Stimulated activated naive B cell treated with anti-CD40 and anti-IgM and Interleukin-4, amounts not matched to agents 10 μg/mL and 1 μg/mL and 100 μg/mL, for 72 hours (primary cell): ENCODE results near the gene SPINK8.
A peak's percentile ranks its signal among the peaks of the same experiment; 100 is the strongest.

ENCODE experiments used
- ATAC-seq, 2 donors: fragments of 150-1000 bp; cut with Tn5 transposase; replicated peaks; 2 replicates each; pipeline ENCODE4 v1.10.0; 2021; ENCODE audit warnings: moderate library complexity in 1 of 2
- DNase-seq: peaks from one replicate; pipeline ENCODE4 v3.0.0; 2021
- H3K27ac Mint-ChIP-seq: one replicate; pipeline ENCODE4 v1.8.0; 2022; ENCODE audit warnings: mild to moderate bottlenecking, mixed read lengths
- H3K27me3 Mint-ChIP-seq, 2 donors: one replicate each; pipeline ENCODE4 v1.8.0; 2022; ENCODE audit warnings: mixed read lengths in 2 of 2
- H3K36me3 Mint-ChIP-seq, 2 donors: one replicate each; pipeline ENCODE4 v1.8.0; 2022; ENCODE audit warnings: mixed read lengths in 2 of 2, mild to moderate bottlenecking in 1 of 2
- H3K4me1 Mint-ChIP-seq, 2 donors: one replicate each; pipeline ENCODE4 v1.8.0; 2022; ENCODE audit warnings: mixed read lengths in 2 of 2, mild to moderate bottlenecking in 1 of 2
- H3K4me3 Mint-ChIP-seq, 2 donors: one replicate each; pipeline ENCODE4 v1.8.0; 2022; ENCODE audit warnings: mild to moderate bottlenecking in 2 of 2, mixed read lengths in 2 of 2, moderate library complexity in 1 of 2
- H3K9me3 Mint-ChIP-seq, 2 donors: one replicate each; pipeline ENCODE4 v1.8.0; 2022; ENCODE audit warnings: mixed read lengths in 2 of 2, mild to moderate bottlenecking in 1 of 2

The SPINK8 gene

DNA sequence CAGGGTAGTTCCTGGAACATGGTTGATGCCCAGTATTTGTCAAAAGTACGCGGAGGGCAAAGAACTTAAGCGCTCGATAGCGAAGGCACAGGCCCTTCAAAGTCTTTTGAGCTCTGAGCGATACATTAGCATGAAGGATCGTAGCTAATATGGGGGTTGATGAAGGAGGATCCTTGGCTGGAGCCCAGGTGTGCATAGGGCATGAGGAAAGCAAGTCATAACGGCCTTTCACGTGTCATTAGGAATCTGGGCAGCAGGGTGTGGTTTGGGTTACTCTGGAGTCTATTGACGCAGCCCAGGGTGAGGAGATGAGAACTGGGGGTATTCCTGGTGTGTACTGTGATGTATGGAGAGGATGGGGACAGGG lies 31.7 kb downstream of the SPINK8 start:
- Mint-ChIP-seq H3K27me3 (no peaks in the 10 kb centered on the region), H3K27ac (peak overlapping the region; percentile 94), H3K9me3 (no peaks in the 10 kb centered on the region), H3K4me3 (peak overlapping the region; percentile 99 to 100), H3K36me3 (peaks cover 9 to 28% of the 10 kb centered on the region in 2 donors), H3K4me1 (peaks cover 29 to 45% of the 10 kb centered on the region in 2 donors)
- peak; percentile 24 to 41 for ATAC-seq
- DNase-seq: peak; percentile 41

- H3K27ac Mint-ChIP-seq: peak within 1 kb of the TSS; percentile 100
Measured at GRCh38 chr3:48301020-48301799, 32.3 kb downstream of the SPINK8 start, which contains the start of gene NME6. Gene NME6, minus strand, starts transcription at chr3:48301367.

DNA sequence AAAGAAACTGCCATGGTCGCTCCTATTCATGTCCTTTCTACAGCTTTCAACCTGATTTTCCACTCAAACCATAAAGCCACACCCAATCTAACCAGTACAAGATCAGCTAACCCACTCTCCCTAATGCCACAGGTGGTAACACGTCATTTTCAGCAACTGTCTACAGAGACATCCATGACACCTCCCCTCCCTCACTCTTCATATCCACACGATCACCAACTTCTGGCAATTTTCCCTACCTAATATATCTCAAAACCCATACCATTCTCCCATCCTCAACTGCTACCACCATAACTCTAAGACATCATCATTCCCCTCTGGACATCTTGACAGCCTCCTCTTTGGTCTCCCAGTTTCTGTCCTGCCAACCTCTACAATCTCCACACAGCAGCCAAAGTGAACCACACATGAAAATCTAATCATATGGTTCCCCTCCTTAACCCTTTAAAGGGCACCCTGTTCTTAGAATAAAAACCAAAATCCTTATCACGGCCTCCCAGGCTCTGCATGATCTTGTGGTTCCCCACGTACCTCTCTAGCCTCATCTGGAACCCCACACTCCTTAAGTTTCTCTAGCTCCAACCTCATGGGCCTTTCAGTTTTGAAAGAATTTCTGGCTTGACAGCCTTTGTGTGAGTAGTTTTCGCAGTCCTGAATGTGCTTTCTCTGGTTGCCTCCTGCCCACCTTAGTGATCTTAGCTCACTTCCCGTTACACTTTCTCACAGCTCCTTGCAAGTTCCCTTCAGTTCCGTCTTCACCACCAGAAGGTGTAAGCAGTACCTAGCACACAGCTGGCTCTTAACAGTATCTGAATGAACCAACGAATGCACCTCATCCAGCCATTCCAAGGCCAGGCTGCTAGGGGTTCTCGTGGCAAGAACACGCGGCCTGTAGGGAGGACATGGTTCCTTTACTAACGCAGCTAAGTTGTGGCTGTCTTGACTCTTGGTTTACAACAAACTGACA lies 33.4 kb downstream of the SPINK8 start:
- peaks cover 12 to 36% of the 10 kb centered on the region in 2 donors for H3K36me3 Mint-ChIP-seq
- peak; percentile 50 for DNase-seq
- peak; percentile 63 to 66 for ATAC-seq

More at GRCh38 chr3:48301020-48301799, 32.3 kb downstream of the SPINK8 start, which contains the start of gene NME6:
- peak within 1 kb of the TSS; percentile 99 to 100 for H3K4me3 Mint-ChIP-seq
- no peaks in the 10 kb centered on the region for H3K27me3 Mint-ChIP-seq
- no peaks in the 10 kb centered on the region for H3K9me3 Mint-ChIP-seq
- ATAC-seq (peak; percentile 77 to 89), DNase-seq (peak; percentile 95)
- peaks cover 12 to 34% of the 10 kb centered on the region in 2 donors for H3K36me3 Mint-ChIP-seq
- peaks cover 28 to 41% of the 10 kb centered on the region in 2 donors for H3K4me1 Mint-ChIP-seq

GRCh38 chr3:48297111-48297810 lies 36.2 kb downstream of the SPINK8 start:
- no peak for ATAC-seq
- Mint-ChIP-seq H3K36me3 (peaks cover 11 to 49% of the 10 kb centered on the region in 2 donors), H3K4me3 (no peak overlapping the region)

More for the DNA sequence above, 33.4 kb downstream of the SPINK8 start:
- Mint-ChIP-seq H3K4me1 (peaks cover 28 to 41% of the 10 kb centered on the region in 2 donors), H3K27me3 (no peaks in the 10 kb centered on the region), H3K4me3 (peak overlapping the region; percentile 99 to 100), H3K9me3 (no peaks in the 10 kb centered on the region), H3K27ac (peak overlapping the region; percentile 100)

DNA sequence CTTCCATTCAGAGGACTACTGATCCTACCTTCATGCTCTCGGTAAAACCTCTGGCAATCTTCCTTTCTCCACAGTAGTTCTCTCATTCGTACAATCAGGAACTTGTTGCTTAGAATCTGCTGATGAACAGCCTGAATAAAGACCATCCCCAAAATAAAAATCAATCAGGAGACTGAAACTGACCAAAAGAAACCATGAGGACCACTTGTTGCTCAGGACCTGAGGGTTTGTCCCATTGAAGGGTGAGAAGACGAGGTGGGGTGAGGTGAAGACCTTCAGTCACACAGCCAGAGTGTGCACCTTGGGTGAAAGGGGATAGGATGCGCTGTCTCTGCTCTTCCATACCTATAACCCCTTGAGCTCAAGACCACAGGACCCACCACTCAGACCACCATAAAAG lies 36.8 kb downstream of the SPINK8 start:
- Mint-ChIP-seq H3K27me3 (no peaks in the 10 kb centered on the region), H3K27ac (no peak overlapping the region), H3K4me3 (no peak overlapping the region), H3K9me3 (no peaks in the 10 kb centered on the region), H3K4me1 (peaks cover 19 to 25% of the 10 kb centered on the region in 2 donors), H3K36me3 (peaks cover 15 to 51% of the 10 kb centered on the region in 2 donors)
- DNase-seq (no peak), ATAC-seq (no peak)

More at GRCh38 chr3:48297111-48297810, 36.2 kb downstream of the SPINK8 start:
- H3K27me3 Mint-ChIP-seq: no peaks in the 10 kb centered on the region
- peaks cover 23 to 31% of the 10 kb centered on the region in 2 donors for H3K4me1 Mint-ChIP-seq
- H3K27ac Mint-ChIP-seq: no peak overlapping the region
- DNase-seq: no peak
- H3K9me3 Mint-ChIP-seq: no peaks in the 10 kb centered on the region

DNA sequence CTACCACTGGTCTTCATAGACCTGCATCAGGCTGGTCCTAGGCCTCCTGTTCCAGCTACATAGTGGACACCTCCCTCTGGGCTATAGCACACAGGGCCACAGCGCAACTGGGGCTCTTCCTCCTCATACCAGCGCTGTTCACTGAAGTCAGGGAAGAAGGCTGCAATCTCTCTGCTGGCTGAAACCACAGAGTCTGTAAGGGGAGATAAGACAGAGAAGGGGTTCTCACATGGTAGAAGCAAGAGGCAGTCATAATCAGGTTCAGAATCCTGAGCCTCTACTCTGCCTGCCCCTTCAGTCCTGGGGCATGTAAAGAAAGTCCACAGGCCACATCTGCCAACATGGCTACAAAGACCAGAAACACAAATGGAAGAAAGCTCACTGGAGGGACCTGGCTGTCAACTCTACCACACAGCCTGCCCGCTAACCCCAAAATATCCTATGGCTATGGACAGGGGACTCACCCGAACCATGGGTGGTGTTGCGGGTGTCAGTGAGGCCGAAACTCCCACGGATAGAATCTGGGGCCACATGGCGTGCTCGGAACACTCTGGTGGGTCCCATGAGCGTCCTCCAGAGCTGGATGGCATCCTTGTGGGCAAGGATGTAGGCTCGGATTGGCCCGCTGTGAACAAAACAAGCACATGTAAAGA lies 38.7 kb downstream of the SPINK8 start:
- no peaks in the 10 kb centered on the region for H3K27me3 Mint-ChIP-seq
- DNase-seq (no peak), ATAC-seq (no peak)
- H3K9me3 Mint-ChIP-seq: peaks cover 0 to 2% of the 10 kb centered on the region in 2 donors
- peaks cover 15 to 53% of the 10 kb centered on the region in 2 donors for H3K36me3 Mint-ChIP-seq
- H3K4me3 Mint-ChIP-seq: no peak overlapping the region
- H3K4me1 Mint-ChIP-seq: peaks cover 12 to 16% of the 10 kb centered on the region in 2 donors
- H3K27ac Mint-ChIP-seq: no peak overlapping the region

DNA sequence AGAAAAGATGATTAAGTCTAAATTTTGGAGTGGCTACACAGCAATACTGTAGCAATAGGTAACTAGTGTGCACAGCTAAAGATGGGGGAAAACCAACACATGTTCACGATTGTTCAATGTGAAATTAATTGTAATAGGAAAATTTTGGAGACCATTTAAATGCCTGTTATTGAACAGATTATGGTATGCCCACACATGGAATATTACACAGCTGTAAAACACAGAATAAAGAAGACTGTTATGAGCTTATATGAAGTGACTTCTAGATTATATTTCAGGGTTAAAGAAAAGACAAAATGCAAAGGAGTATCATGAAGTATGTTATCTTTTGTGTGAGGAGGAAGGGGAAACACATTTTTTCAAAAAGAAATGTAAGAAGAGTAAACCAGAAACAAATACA lies 43.8 kb downstream of the SPINK8 start:
- Mint-ChIP-seq H3K4me1 (peaks cover 0 to 2% of the 10 kb centered on the region in 2 donors), H3K4me3 (no peak overlapping the region), H3K27me3 (no peaks in the 10 kb centered on the region), H3K9me3 (peaks cover 0 to 4% of the 10 kb centered on the region in 2 donors), H3K27ac (no peak overlapping the region), H3K36me3 (peaks cover 27 to 48% of the 10 kb centered on the region in 2 donors)
- ATAC-seq (no peak), DNase-seq (no peak)

DNA sequence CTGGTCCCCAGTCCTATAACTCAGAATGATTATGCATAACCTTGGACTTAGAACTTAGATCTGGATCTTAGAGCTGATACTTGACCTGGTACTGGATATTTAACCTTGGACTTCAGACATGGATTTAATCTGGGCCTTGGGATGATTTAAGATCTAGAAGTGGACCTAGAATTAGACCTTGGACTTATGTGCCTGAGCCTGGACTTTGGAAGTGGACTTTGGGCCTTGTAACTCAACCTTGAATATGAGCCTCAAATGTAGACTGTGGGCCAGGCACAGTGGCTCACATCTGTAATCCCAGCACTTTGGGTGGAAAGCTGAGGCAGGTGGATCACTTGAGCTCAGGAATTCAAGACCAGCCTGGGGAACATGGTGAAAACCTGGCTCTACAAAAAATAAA lies 46.4 kb downstream of the SPINK8 start:
- no peak for DNase-seq
- no peak overlapping the region for H3K4me3 Mint-ChIP-seq
- H3K36me3 Mint-ChIP-seq: peaks cover 24 to 42% of the 10 kb centered on the region in 2 donors
- peaks cover 0 to 2% of the 10 kb centered on the region in 2 donors for H3K4me1 Mint-ChIP-seq
- no peak overlapping the region for H3K27ac Mint-ChIP-seq
- H3K27me3 Mint-ChIP-seq: no peaks in the 10 kb centered on the region
- peaks cover 2 to 9% of the 10 kb centered on the region in 2 donors for H3K9me3 Mint-ChIP-seq
- ATAC-seq: no peak

DNA sequence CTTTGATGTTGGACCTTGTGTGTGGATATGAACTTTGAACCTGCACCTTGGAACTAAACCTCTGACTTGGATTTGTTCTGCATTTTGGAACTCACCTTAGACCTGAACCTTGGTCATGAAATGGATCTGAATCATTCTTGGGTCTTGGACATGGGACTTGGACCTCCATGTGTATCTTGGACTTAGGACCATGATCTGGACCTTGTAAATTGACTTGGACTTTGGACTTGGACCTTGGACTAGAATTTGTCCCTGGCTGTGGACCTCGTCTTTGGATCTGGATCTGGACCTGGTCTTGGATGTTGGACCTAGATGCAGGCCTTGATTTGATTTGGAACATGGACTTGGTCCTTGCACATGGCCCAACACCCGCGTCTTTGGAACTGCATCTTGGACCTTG lies 47.2 kb downstream of the SPINK8 start:
- Mint-ChIP-seq H3K4me1 (peaks cover 0 to 2% of the 10 kb centered on the region in 2 donors), H3K27me3 (no peaks in the 10 kb centered on the region), H3K36me3 (peaks cover 20 to 38% of the 10 kb centered on the region in 2 donors), H3K9me3 (peaks cover 2 to 9% of the 10 kb centered on the region in 2 donors), H3K4me3 (no peak overlapping the region), H3K27ac (no peak overlapping the region)
- DNase-seq: no peak
- ATAC-seq: no peak

DNA sequence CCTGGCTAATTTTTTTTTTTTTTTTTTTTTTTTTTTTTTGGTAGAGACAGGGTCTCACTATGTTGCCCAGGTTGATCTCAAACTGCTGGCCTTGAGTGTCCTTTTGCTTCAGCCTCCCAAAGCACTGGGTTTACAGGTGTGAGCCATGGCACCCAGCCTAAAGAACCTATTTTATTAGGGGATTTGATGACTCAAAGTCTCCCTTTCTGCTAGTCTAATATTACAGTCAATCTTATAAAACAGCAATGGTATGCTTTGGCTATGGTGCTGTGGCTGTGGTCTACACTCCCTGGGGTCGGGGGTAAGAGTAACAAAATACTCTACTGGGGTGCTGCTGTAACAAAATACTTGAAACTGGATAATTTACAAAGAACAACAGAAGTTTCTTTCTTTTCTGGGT lies 47.8 kb downstream of the SPINK8 start:
- peaks cover 0 to 2% of the 10 kb centered on the region in 2 donors for H3K4me1 Mint-ChIP-seq
- H3K9me3 Mint-ChIP-seq: peaks cover 2 to 9% of the 10 kb centered on the region in 2 donors
- no peaks in the 10 kb centered on the region for H3K27me3 Mint-ChIP-seq
- no peak overlapping the region for H3K4me3 Mint-ChIP-seq
- peaks cover 18 to 33% of the 10 kb centered on the region in 2 donors for H3K36me3 Mint-ChIP-seq
- DNase-seq (no peak), ATAC-seq (no peak)
- H3K27ac Mint-ChIP-seq: no peak overlapping the region

- no peak for ATAC-seq
- H3K27ac Mint-ChIP-seq: no peak overlapping the region
- peaks cover 2 to 9% of the 10 kb centered on the region in 2 donors for H3K9me3 Mint-ChIP-seq
- H3K4me1 Mint-ChIP-seq: peaks cover 0 to 2% of the 10 kb centered on the region in 2 donors
- peaks cover 18 to 33% of the 10 kb centered on the region in 2 donors for H3K36me3 Mint-ChIP-seq
- no peak for DNase-seq
- no peaks in the 10 kb centered on the region for H3K27me3 Mint-ChIP-seq
- no peak overlapping the region for H3K4me3 Mint-ChIP-seq
Measured at GRCh38 chr3:48285132-48285531, 48.3 kb downstream of the SPINK8 start.

DNA sequence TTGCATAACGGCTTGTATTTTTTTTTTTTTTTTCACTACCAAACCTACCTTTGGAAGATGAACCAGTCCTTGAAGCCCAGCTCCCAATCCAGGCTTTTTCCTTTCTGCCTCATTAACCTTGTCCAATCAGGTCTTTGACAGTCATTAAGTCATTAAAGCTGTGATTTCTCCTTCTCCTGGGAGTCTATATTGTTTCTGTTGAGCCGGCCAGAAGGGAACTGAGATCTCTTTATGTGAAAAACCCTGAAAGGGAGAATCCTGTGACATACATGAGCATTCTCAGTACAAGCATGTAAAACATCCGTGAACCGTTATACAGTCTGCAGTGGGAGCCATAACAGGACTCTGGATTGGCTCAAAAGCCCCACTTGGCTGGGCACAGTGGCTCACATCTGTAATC lies 52.6 kb downstream of the SPINK8 start:
- H3K36me3 Mint-ChIP-seq: peaks cover 13 to 21% of the 10 kb centered on the region in 2 donors

GRCh38 chr3:48278884-48279559 lies 54.4 kb downstream of the SPINK8 start:
- H3K4me1 Mint-ChIP-seq: no peaks in the 10 kb centered on the region
- H3K36me3 Mint-ChIP-seq: peaks cover 13 to 21% of the 10 kb centered on the region in 2 donors
- H3K27ac Mint-ChIP-seq: no peak overlapping the region
- H3K9me3 Mint-ChIP-seq: peaks cover 2 to 4% of the 10 kb centered on the region in 2 donors
- H3K4me3 Mint-ChIP-seq: no peak overlapping the region
- no peaks in the 10 kb centered on the region for H3K27me3 Mint-ChIP-seq
- no peak for ATAC-seq
- no peak for DNase-seq

More for the DNA sequence above, 52.6 kb downstream of the SPINK8 start:
- ATAC-seq: peak in 1 of 2 donors; percentile 34
- Mint-ChIP-seq H3K9me3 (peaks cover 2 to 4% of the 10 kb centered on the region in 2 donors), H3K4me1 (no peaks in the 10 kb centered on the region), H3K27me3 (no peaks in the 10 kb centered on the region), H3K27ac (no peak overlapping the region), H3K4me3 (no peak overlapping the region)
- no peak for DNase-seq
